ENCODE measurements around the gene KLK2.
"Not testable (repeated sequence)": the region's sequence is repeated elsewhere in the genome, so short reads cannot be mapped to it uniquely, and the experiment has no call there.

The KLK2 gene

GRCh38 chr19:50882188-50882587 is 8.9 kb downstream of the KLK2 start:
- no peak for DNase-seq (ENCODE audit: insufficient read length, low spot score)
- no peak for TF ChIP-seq POLR2AphosphoS5 (IDR thresholded peaks at IDR 0.05; ENCODE audit: low read depth, low read length)
- TF ChIP-seq POU2F2 (IDR thresholded peaks at IDR 0.05; ENCODE audit: low read depth, low read length) = no peak
- TF ChIP-seq SPI1 (IDR thresholded peaks at IDR 0.05; ENCODE audit: low read depth, low read length) = no peak
- TF ChIP-seq TAF1 (IDR thresholded peaks at IDR 0.05; ENCODE audit: low read depth, low read length) = no peak
- no peak for TF ChIP-seq PAX5 (IDR thresholded peaks at IDR 0.05; ENCODE audit: insufficient read depth, low read length, severe bottlenecking)
- TF ChIP-seq POLR2A (IDR thresholded peaks at IDR 0.05; ENCODE audit: low read depth, low read length) = no peak
- no peak for FAIRE-seq

- DNase-seq (ENCODE audit: insufficient read length, low spot score) = no peak
- FAIRE-seq = no peak
These were observed 16.4 kb downstream of the KLK2 start for GRCh38 chr19:50889638-50890037.

GRCh38 chr19:50890422-50891252 is 17.4 kb downstream of the KLK2 start:
- FAIRE-seq = peak; percentile 87

More at GRCh38 chr19:50889638-50890037, 16.4 kb downstream of the KLK2 start:
- TF ChIP-seq POLR2A (IDR thresholded peaks at IDR 0.05; ENCODE audit: low read depth, low read length) (no peak), PAX5 (IDR thresholded peaks at IDR 0.05; ENCODE audit: insufficient read depth, low read length, severe bottlenecking) (no peak), POU2F2 (IDR thresholded peaks at IDR 0.05; ENCODE audit: low read depth, low read length) (no peak), SPI1 (IDR thresholded peaks at IDR 0.05; ENCODE audit: low read depth, low read length) (no peak), POLR2AphosphoS5 (IDR thresholded peaks at IDR 0.05; ENCODE audit: low read depth, low read length) (no peak), TAF1 (IDR thresholded peaks at IDR 0.05; ENCODE audit: low read depth, low read length) (no peak)

GRCh38 chr19:50891253-50891625 is 18.0 kb downstream of the KLK2 start:
- DNase-seq (ENCODE audit: insufficient read length, low spot score) (no peak), FAIRE-seq (peak; percentile 76)
- TF ChIP-seq POLR2A (IDR thresholded peaks at IDR 0.05; ENCODE audit: low read depth, low read length) = no peak
- no peak for TF ChIP-seq PAX5 (IDR thresholded peaks at IDR 0.05; ENCODE audit: insufficient read depth, low read length, severe bottlenecking)
- TF ChIP-seq SPI1 (IDR thresholded peaks at IDR 0.05; ENCODE audit: low read depth, low read length) = no peak
- TF ChIP-seq POLR2AphosphoS5 (IDR thresholded peaks at IDR 0.05; ENCODE audit: low read depth, low read length) = no peak
- no peak for TF ChIP-seq TAF1 (IDR thresholded peaks at IDR 0.05; ENCODE audit: low read depth, low read length)
- TF ChIP-seq POU2F2 (IDR thresholded peaks at IDR 0.05; ENCODE audit: low read depth, low read length) = no peak

More at GRCh38 chr19:50890422-50891252, 17.4 kb downstream of the KLK2 start:
- DNase-seq (ENCODE audit: insufficient read length, low spot score) = no peak
- TF ChIP-seq SPI1 (IDR thresholded peaks at IDR 0.05; ENCODE audit: low read depth, low read length) (peak; percentile 89), POLR2AphosphoS5 (IDR thresholded peaks at IDR 0.05; ENCODE audit: low read depth, low read length) (no peak)

- no peak for DNase-seq (ENCODE audit: insufficient read length, low spot score)
- peak; percentile 35 for FAIRE-seq
- TF ChIP-seq POLR2A (IDR thresholded peaks at IDR 0.05; ENCODE audit: low read depth, low read length) (no peak), SPI1 (IDR thresholded peaks at IDR 0.05; ENCODE audit: low read depth, low read length) (no peak), POLR2AphosphoS5 (IDR thresholded peaks at IDR 0.05; ENCODE audit: low read depth, low read length) (no peak), PAX5 (IDR thresholded peaks at IDR 0.05; ENCODE audit: insufficient read depth, low read length, severe bottlenecking) (no peak), POU2F2 (IDR thresholded peaks at IDR 0.05; ENCODE audit: low read depth, low read length) (no peak), TAF1 (IDR thresholded peaks at IDR 0.05; ENCODE audit: low read depth, low read length) (no peak)
These were observed 20.0 kb downstream of the KLK2 start for GRCh38 chr19:50893047-50893736.

- FAIRE-seq (no peak), DNase-seq (ENCODE audit: insufficient read length, low spot score) (no peak)
- TF ChIP-seq TAF1 (IDR thresholded peaks at IDR 0.05; ENCODE audit: low read depth, low read length) (no peak), SPI1 (IDR thresholded peaks at IDR 0.05; ENCODE audit: low read depth, low read length) (no peak), POLR2AphosphoS5 (IDR thresholded peaks at IDR 0.05; ENCODE audit: low read depth, low read length) (no peak), POLR2A (IDR thresholded peaks at IDR 0.05; ENCODE audit: low read depth, low read length) (no peak), POU2F2 (IDR thresholded peaks at IDR 0.05; ENCODE audit: low read depth, low read length) (no peak), PAX5 (IDR thresholded peaks at IDR 0.05; ENCODE audit: insufficient read depth, low read length, severe bottlenecking) (no peak)
These were observed 21.5 kb downstream of the KLK2 start for GRCh38 chr19:50894478-50895356.

- not testable (repeated sequence) for DNase-seq (ENCODE audit: insufficient read length, low spot score); FAIRE-seq
These were observed 22.9 kb downstream of the KLK2 start for GRCh38 chr19:50896089-50896590.

GRCh38 chr19:50896591-50897190 is 23.5 kb downstream of the KLK2 start:
- TF ChIP-seq POLR2AphosphoS5 (IDR thresholded peaks at IDR 0.05; ENCODE audit: low read depth, low read length) (no peak; the same call in 1 of the 2 replicates), PAX5 (IDR thresholded peaks at IDR 0.05; ENCODE audit: insufficient read depth, low read length, severe bottlenecking) (peak; percentile 99), SPI1 (IDR thresholded peaks at IDR 0.05; ENCODE audit: low read depth, low read length) (no peak), TAF1 (IDR thresholded peaks at IDR 0.05; ENCODE audit: low read depth, low read length) (no peak), POU2F2 (IDR thresholded peaks at IDR 0.05; ENCODE audit: low read depth, low read length) (no peak; the same call in 1 of the 2 replicates), POLR2A (IDR thresholded peaks at IDR 0.05; ENCODE audit: low read depth, low read length) (0 out of 2 replicates have a peak, but pooled peaks have one; percentile 47)
- FAIRE-seq = peak; percentile 100
- DNase-seq (ENCODE audit: insufficient read length, low spot score) = peak; percentile 61
